ENCODE results near the gene ZNF827.

The ZNF827 gene

DNA sequence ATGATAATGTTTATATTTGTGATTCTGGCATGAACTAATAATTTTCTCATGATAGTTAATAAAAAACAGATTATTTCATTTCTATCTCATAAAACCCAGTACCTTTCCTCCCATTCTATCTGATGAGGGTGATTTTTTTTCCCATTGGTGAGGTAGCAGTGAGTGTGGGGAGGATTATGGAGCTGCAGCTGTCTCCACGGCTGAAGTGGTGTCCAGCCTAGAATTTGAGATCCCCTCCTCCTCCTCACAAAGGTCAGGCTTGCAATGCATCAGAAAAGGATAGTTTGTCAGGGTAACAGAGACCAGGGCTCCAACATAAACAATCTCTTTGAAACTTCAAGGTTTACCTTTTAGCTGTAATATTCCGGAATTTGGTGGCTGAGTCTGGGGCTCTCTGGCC lies 197.8 kb downstream of the ZNF827 start:
- no peak for DNase-seq

DNA sequence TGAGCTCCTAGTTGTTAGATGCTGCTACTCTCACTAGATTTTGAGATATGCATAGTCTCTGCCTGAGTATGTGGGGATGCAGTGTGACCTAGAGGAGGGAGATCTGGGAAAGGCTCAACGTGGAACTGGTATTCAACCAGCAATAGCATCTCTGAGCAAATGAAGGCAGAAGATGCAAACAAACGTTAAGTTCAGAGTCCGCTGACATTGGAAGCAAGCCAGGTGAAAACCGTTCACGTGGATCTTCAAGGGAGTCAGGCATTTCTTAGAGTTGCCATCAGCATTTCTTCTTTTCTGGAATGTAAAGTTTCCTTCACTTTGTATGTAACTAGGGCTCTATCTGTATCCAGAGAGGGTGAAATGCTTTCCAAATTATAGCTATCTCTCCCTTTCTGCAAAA lies 198.8 kb downstream of the ZNF827 start:
- no peak for DNase-seq

DNA sequence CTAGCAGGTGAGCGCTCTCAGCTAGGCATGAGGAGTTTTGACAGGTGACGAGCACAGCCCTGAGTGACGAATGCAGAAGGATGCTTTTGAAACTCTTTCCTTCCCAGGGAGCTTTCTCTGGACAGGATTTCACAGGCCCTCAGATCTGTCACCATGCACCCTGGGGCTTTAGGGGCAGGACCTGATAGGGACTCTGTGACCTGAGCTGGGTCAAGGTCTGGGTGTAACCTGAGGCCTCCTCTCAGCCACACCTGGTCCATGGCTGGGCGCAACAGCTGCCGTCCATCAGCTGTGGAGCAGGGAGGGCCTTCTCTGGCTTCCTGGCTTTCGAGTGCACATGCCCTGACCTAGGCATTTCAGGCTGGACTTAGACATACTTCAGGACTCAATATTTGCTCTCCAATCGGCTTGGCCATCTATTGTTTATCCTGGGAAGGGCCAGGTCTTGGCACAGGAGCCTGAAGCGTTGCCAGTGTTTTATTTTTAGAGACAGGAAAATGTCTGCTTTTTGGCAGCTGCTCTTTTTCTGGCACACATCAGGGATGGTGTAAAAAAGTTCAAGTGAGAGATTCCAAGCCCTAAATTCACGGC lies 202.3 kb downstream of the ZNF827 start:
- DNase-seq = no peak

DNA sequence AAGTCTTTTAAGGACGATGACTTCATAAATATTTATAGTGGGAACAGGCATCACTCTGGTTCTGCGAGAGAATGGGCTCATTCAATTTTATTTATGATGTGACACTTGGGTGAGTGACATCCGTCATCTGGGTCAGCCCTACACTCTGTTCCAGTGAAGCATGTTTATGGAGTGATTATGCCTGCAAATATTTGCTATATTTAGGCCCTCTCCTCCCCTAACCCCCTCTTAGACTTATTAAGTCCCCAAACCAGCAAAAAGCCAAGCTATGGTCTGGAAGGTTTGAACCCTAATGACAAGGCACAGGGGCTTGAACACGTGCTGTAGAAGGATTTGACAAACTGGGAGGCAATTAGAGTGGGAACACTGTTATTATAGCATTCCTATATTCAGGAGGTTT lies 202.8 kb downstream of the ZNF827 start:
- DNase-seq = no peak

DNA sequence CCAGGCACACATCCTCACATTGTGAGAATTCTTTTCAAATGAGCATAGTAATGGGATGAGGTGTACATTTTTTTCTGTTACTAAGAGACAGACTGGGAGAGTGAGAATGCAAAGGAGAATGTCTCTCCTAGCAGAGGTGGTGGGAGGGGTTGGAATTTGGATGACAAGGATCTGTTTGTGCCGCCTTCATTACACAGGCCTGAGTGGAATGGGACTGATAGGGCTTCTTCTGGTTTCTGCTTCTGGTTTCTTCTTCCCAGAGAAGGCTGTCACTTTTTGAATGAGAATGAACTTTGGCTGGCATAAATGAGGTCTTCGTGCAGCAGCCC lies 203.3 kb downstream of the ZNF827 start:
- DNase-seq = no peak

GRCh38 chr4:145734576-145735346 lies 203.9 kb downstream of the ZNF827 start:
- DNase-seq = no peak

- DNase-seq = no peak
Measured at GRCh38 chr4:145734031-145734430, 204.6 kb downstream of the ZNF827 start.

- peak; percentile 93 for DNase-seq
Measured at GRCh38 chr4:145732895-145733880, 205.4 kb downstream of the ZNF827 start.

DNA sequence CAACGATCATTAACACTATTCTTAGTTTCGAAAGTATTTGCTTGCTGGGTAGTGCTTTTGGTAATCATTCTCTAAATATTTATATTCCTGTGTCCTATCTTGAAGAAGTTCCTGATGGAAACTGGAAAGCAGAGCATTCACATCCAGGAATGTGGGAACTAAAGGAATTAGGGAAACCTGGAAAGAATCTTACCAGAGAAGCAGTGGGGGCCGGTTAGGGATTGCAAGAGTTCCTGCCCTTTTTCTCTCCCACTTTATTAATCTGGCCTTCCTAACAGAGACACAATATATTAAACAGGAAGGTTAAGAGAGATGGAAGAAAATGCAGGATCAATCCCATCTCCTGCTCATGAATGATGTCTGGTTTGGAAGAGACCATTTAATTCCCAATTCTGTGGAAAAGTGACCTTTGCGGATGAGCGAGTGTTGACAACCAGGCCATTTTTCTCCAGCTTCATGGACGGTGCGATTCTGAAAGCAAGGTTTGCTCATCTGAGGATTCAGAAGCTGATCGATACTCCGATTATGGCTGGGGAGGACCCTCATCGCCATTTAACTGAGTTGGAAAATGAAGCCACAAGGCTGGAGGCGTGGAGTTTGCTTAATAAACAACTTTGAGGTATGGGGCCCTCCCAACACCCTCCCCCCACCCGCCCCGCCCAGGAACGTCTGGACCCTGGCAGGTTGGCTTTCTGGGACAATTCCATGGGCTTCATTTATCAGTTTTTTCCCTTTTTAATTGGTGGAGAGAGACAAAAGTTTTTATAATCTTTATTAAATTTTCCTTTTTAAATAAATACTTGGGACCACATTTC lies 206.4 kb downstream of the ZNF827 start:
- DNase-seq = no peak

GRCh38 chr4:145731028-145731427 lies 207.6 kb downstream of the ZNF827 start:
- no peak for DNase-seq

DNA sequence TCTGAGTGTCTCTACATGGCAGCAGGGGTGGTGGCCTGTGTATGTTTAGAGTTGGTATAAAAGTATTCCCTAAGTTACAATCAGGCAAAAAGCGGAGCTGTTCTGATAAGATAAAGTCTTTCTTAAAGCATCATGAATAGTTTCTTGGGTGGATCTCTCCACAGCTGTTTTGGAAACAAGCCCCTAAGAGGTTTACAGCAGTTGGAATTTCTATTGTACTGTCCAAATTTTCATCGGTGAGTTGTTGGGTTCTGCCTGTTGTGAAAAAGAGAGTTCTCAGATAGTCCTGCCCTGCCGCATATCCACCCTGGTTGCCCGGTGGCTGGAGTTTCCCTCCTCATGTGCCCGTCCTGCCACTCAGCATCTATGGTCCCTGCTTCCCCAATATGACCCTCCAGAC lies 208.6 kb downstream of the ZNF827 start:
- DNase-seq = no peak

GRCh38 chr4:145723336-145723735 lies 215.3 kb downstream of the ZNF827 start:
- DNase-seq = no peak

- DNase-seq = no peak
Measured at GRCh38 chr4:145722561-145722960, 216.1 kb downstream of the ZNF827 start.

DNA sequence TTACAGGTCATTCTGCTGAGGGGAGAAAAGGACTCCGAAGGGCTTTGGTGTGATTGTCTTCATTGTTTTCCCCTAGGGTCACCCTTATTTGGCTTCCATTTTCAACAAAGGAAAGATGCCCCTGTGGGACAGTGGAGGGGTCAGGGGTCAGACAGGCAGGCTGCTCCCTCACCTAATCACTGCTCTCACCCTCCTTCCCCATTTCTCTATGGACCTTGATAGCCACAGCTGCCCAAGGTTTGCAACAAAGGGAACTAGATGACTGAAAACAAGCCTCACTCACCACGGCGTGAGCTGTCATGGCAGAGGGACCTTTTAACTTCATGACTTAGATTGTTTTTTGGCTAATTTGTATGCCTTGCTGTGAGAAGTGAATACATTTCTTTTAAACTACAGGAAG lies 218.0 kb downstream of the ZNF827 start:
- no peak for DNase-seq

GRCh38 chr4:145719752-145720624 lies 218.6 kb downstream of the ZNF827 start:
- DNase-seq = no peak

DNA sequence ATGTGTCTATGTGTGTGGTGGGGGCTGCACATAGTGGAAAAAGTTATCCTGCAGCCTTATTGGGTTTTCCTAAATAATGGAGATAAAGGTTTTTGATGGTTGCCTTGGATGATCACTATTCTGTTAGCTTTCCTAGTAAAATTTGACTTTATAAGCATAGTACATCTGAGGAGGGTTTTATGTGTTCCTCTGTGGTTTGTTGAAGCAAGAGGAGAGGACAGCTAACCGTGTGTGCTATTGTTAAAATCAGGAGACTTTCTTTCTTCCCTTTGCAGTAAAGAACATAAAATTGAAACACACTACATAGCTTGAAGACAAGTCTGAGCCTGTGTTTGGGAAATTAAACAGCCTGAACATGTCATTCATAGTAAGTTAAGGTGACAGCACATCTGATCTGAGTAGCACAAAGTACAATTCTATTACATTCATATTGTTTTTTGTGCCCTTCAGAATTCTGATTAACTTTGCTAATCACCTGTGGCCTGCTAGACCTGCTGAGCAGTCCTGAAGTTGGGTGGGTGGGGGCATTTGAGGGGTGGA lies 221.9 kb downstream of the ZNF827 start:
- DNase-seq = no peak

- no peak for DNase-seq
Measured at GRCh38 chr4:145716200-145716599, 222.4 kb downstream of the ZNF827 start.

DNA sequence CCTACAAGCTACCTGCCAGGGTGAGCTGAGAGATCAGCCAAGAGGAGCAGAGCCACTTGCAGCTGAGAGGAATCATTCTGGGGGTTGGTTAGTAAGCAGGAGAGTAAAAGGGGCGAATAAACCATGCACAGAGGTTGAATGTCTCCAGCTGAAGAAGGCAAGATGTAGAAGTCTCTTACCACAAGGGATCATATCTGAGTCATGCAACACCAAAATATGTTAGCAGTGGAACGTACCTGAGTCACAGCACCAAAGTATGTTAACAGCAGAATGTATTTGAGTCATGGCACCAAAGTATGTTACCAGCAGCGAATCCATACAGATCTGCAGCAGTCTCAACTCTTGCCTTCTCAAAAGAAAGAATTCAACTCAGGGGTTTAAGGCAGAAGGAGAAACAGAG lies 228.8 kb downstream of the ZNF827 start:
- no peak for DNase-seq

DNA sequence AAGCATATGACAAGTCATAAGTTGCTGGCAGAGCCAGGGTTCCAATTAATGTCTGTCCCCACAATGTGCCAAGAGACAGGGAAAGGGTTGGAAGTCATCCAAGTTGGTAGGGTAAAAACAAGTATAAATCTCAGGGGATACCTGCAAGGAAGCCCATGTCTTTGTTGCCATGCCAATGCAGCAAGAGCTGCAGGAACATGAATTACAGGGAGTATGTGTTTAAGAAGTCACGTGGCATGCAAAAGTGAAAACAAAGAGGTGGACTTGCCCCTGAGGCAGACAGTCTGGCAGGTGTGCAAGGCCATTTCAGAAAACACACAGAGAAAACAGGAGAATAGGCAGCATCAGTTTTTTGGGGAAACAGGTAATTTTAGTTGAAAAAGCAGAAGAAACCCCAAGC lies 229.3 kb downstream of the ZNF827 start:
- DNase-seq = no peak

Measured in CD4-positive, alpha-beta T cell treated with Interleukin-17A for 4 hours (primary cell).